ENCODE results near the gene UBE2O. TPM values are rescaled to one million over a fixed set of nuclear protein-coding genes. Genes with fewer than 3 reads are reported as not detected.

The UBE2O gene
- total RNA-seq, 2 experiments from 2014 or later, result 30.5 to 31.3 TPM

DNA sequence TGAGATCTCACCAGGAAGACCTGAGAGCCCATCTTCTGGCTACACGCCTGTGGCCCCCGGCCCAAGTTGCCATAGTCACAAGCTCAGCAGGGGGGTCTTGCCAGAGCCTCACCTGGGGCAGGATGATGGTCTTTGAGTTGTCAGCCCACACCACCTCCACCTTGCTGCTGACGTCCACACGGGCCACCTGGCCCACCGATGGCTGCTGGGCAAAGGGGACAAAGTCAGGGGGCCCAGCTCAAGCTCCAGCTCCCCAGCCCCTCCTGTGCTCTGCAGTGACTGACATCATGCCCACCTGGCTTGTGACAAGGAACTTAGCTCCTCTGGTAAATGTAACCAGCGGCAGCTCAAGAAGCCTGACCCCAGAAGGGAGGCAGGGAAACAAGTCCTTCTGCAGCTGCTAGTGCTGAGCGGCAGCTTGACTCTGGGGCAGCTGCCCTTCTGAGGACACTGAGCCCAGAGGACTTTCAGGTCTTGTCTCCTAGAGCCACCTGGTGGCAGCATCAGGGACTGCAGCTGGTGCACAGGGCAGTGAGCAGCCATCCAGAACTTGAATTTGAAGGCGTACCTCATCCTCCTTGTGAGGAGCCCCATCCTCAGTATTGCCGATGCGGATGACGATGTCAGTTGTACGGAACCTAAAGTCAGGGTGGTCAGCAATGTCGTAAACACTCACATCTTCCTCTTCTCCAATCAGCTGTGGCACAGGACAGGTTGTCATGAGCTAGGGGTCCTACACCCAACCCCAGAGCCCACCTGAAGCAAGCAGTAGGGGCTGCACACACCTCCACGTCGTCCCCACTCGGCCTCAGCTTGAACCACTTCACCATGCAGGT lies 55.0 kb downstream of the UBE2O start:
- H3K27me3 Mint-ChIP-seq, result no peaks in the 10 kb centered on the region
- DNase-seq, result peak; percentile 91
- POLR2A ChIA-PET, result interaction anchor here (1.0 kb wide), 1 partner anchor 13 kb away, joined by 4 read pairs; no protein-coding TSS in a partner anchor
- no peak overlapping the region for H3K27ac Mint-ChIP-seq
- CTCF ChIA-PET, result interaction anchor here (0.5 to 5.8 kb wide), 43 partner anchors 9 to 502 kb away, joined by 3 to 59 read pairs (median 4); partner anchors contain the start of genes AANAT, EVPL, PRPSAP1 and RHBDF2
- H3K9me3 Mint-ChIP-seq, result no peaks in the 10 kb centered on the region
- H3K4me1 Mint-ChIP-seq, result no peaks in the 10 kb centered on the region
- no peak overlapping the region for H3K4me3 Mint-ChIP-seq
- H3K36me3 Mint-ChIP-seq (ENCODE audit: low read depth), result peaks cover 30% of the 10 kb centered on the region

DNA sequence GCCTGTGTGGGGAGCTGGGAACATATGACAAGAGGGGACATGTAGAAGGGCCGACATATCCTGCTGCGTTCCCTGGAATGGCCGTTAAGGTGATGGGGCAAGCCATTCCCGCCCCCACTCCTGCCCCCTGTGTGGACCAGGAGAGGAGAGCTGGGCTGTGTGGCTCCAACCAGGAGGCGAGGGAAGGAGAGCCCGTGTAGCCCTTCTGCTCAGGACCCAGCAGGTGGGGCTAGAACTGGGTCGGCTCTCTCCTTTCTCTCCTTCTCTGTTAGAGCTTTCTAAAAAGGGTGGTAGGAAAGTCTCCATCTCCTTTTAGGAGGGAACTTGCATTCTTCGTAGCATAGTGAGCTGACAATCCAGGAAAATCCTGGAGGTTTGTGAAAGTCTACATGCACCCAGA lies 55.8 kb downstream of the UBE2O start:
- Mint-ChIP-seq H3K4me1 (no peaks in the 10 kb centered on the region), H3K27ac (no peak overlapping the region), H3K27me3 (no peaks in the 10 kb centered on the region), H3K9me3 (no peaks in the 10 kb centered on the region), H3K4me3 (no peak overlapping the region), H3K36me3 (ENCODE audit: low read depth) (peaks cover 25% of the 10 kb centered on the region)
- ChIA-PET POLR2A (no interaction called here), CTCF (interaction anchor here (0.6 to 5.8 kb wide), 24 partner anchors 8 to 501 kb away, joined by 3 to 59 read pairs (median 6); partner anchors contain the start of genes PRPSAP1, SPHK1 and UBE2O)
- DNase-seq, result no peak

DNA sequence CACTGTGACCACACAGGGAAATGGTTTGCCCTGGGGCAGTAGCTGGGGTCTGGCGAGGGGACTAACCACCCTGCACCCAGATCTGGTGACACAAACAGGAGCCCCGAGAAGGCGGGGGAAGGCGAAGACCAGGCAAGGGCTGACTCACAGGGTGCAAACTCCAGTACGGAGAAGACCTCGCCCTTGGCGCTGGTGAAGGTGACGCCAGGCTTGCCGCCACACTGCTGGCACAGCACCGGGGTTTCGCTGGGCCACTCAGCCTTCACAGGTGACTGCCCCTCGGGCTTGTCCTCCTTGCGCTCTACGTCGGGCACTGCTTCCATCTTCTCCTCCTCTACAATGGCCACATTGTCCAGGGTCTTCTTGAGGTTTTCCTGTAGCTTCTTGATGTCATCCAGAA lies 57.0 kb downstream of the UBE2O start:
- Mint-ChIP-seq H3K4me1 (no peaks in the 10 kb centered on the region), H3K4me3 (no peak overlapping the region), H3K27ac (peak overlapping the region; percentile 46), H3K27me3 (no peaks in the 10 kb centered on the region), H3K9me3 (no peaks in the 10 kb centered on the region), H3K36me3 (ENCODE audit: low read depth) (peaks cover 22% of the 10 kb centered on the region)
- POLR2A ChIA-PET, result no interaction called here
- CTCF ChIA-PET, result interaction anchor here (1.3 to 5.8 kb wide), 5 partner anchors 11 to 93 kb away, joined by 3 to 59 read pairs (median 18); partner anchors contain the start of genes PRPSAP1 and SPHK1
- DNase-seq, result no peak

DNA sequence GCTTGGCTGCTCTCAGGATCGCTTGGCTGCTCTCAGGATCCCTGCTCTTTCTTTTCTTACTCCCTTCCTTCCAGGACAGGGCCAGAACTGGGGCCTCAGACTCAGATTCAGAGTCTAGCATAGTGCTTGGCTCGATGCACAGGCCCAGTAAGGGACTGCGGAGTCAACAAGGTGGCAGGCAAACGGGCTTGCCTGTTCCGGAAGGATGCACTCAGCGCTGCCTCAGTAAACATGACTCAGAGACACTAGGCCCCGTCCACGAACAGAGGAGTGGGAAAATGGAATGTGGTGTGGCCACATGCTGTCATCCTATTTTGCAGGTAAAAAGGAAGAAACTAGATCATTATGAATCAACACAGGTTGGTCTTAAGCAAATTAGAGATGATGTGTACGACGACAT lies 58.8 kb downstream of the UBE2O start:
- Mint-ChIP-seq H3K27ac (no peak overlapping the region), H3K36me3 (ENCODE audit: low read depth) (peaks cover 14% of the 10 kb centered on the region), H3K9me3 (no peaks in the 10 kb centered on the region), H3K4me1 (no peaks in the 10 kb centered on the region), H3K27me3 (no peaks in the 10 kb centered on the region), H3K4me3 (no peak overlapping the region)
- POLR2A ChIA-PET, result no interaction called here
- no peak for DNase-seq
- CTCF ChIA-PET, result interaction anchor here (0.6 kb wide), 1 partner anchor 49 kb away, joined by 3 read pairs; no protein-coding TSS in a partner anchor

DNA sequence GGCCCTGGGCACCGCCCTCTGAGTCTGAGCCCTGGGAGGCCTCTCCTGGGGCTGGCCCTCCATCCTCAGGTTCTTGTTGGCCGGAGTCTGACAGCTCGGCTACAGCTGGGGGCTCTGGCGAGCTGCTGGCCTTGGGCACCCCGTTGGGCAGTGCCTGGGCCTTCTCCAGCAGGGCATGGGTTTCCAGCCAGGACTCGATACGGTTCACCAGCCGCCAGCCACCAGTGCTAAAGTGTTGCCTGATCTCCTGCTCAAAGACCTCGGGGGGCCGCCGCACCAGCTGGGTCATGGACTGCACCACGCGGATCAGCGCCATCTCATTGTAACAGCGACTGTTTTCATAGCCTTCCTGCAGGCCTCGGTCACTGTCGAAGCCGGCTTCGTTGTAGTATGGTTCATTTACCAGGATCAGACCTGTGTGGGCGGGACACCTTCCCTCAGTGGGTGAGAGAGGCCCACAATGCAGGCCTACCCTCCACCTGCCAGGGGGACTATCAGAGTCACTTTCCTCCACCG lies 61.7 kb downstream of the UBE2O start:
- peaks cover 5% of the 10 kb centered on the region for H3K36me3 Mint-ChIP-seq (ENCODE audit: low read depth)
- H3K9me3 Mint-ChIP-seq, result no peaks in the 10 kb centered on the region
- no peak overlapping the region for H3K4me3 Mint-ChIP-seq
- H3K4me1 Mint-ChIP-seq, result peaks cover 6% of the 10 kb centered on the region
- CTCF ChIA-PET, result interaction anchor here (0.6 to 4.4 kb wide), 2 partner anchors 7 to 94 kb away, joined by 5 to 23 read pairs; no protein-coding TSS in a partner anchor
- no peaks in the 10 kb centered on the region for H3K27me3 Mint-ChIP-seq
- no peak overlapping the region for H3K27ac Mint-ChIP-seq
- no peak for DNase-seq
- POLR2A ChIA-PET, result no interaction called here

DNA sequence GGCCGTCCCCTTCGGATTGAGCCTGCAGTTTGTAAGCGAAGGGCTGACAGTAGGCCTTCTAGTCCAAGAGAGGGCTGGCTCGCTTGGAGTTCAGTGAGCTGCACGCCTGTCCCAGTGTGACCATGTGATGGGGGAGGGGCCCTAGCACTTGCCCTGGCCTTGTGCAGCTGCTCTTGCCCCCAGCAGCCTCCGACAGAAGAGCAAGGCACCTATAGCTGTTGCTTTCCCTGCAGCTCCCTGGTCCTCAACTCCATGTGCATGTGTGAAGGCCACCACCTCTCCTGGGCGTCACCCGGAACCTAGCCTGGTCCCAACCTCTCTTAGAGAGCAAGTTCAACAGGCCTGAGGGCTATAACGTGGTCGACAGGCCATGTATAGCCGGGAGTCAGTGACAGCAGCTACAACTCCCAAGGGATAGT lies 62.9 kb downstream of the UBE2O start:
- DNase-seq, result no peak
- Mint-ChIP-seq H3K9me3 (no peaks in the 10 kb centered on the region), H3K36me3 (ENCODE audit: low read depth) (peaks cover 4% of the 10 kb centered on the region), H3K27me3 (no peaks in the 10 kb centered on the region), H3K4me1 (peaks cover 12% of the 10 kb centered on the region), H3K27ac (no peak overlapping the region), H3K4me3 (no peak overlapping the region)
- ChIA-PET POLR2A (no interaction called here), CTCF (interaction anchor here (0.9 to 4.4 kb wide), 4 partner anchors 8 to 33 kb away, joined by 3 to 23 read pairs (median 6); no protein-coding TSS in a partner anchor)

DNA sequence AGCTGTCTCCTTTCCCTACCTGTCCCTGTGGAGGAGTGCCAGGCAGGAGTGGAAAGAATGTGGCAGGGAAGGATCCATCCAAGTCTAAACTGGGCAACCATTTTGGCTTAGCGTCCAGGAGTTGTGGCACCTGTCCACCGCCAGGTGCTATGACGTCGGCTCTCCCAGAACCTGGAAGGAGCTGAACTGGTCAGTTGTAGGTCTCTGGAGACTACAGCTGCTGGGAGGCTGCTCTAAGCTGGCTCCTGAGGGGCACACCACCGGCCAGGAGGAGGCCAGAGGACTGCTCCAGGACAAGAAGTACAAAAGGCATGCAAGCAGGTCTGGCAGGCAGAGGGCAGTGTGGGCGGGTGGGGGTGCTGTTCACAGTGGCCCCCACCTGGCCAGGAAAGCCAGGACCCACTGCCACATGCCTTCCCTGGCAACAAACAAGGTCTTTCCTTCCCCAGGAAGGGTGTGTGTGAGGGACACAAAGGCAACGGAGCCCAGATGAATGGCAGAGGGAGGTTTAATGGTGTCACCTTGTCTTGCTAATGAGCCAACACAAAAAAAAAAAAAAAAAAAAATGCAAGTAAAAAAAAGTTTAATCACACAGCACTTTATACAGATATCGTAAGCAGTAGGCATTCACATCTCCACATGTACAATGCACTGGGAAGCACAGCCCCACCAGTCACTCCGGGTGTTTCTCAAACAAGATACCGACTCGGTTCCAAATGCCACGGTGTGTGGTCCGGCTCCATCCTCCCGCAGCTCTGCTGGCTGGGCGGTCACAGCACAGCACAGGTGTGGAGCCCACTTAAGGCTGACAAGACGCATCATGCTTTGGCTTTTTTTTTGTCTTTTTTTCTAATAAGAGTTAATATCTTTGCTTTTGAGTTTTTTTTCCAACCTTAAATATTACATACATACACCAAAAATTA lies 63.7 kb downstream of the UBE2O start:
- Mint-ChIP-seq H3K27me3 (no peaks in the 10 kb centered on the region), H3K36me3 (ENCODE audit: low read depth) (peaks cover 4% of the 10 kb centered on the region), H3K9me3 (no peaks in the 10 kb centered on the region), H3K4me1 (peaks cover 12% of the 10 kb centered on the region), H3K27ac (no peak overlapping the region), H3K4me3 (no peak overlapping the region)
- POLR2A ChIA-PET, result no interaction called here
- CTCF ChIA-PET, result interaction anchor here (0.7 to 4.4 kb wide), 5 partner anchors 8 to 88 kb away, joined by 3 to 23 read pairs (median 6); no protein-coding TSS in a partner anchor
- no peak for DNase-seq

DNA sequence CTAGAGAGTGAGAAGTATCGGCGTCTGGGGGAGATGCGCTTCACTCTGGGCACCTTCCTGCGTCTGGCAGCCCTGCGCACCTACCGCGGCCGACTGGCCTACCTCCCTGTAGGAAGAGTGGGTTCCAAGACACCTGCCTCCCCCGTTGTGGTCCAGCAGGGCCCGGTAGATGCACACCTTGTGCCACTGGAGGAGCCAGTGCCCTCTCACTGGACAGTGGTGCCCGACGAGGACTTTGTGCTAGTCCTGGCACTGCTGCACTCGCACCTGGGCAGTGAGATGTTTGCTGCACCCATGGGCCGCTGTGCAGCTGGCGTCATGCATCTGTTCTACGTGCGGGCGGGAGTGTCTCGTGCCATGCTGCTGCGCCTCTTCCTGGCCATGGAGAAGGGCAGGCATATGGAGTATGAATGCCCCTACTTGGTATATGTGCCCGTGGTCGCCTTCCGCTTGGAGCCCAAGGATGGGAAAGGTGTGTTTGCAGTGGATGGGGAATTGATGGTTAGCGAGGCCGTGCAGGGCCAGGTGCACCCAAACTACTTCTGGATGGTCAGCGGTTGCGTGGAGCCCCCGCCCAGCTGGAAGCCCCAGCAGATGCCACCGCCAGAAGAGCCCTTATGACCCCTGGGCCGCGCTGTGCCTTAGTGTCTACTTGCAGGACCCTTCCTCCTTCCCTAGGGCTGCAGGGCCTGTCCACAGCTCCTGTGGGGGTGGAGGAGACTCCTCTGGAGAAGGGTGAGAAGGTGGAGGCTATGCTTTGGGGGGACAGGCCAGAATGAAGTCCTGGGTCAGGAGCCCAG lies 65.8 kb downstream of the UBE2O start:
- peaks cover 18% of the 10 kb centered on the region for H3K4me1 Mint-ChIP-seq
- H3K27ac Mint-ChIP-seq, result no peak overlapping the region
- CTCF ChIA-PET, result interaction anchor here (1.0 to 4.8 kb wide), 6 partner anchors 11 to 491 kb away, joined by 3 to 59 read pairs (median 15); partner anchors contain the start of genes PRPSAP1 and TRIM65
- no peak overlapping the region for H3K4me3 Mint-ChIP-seq
- DNase-seq, result no peak
- POLR2A ChIA-PET, result no interaction called here
- H3K36me3 Mint-ChIP-seq (ENCODE audit: low read depth), result peaks cover 1% of the 10 kb centered on the region
- H3K27me3 Mint-ChIP-seq, result peaks cover 2% of the 10 kb centered on the region
- no peaks in the 10 kb centered on the region for H3K9me3 Mint-ChIP-seq

DNA sequence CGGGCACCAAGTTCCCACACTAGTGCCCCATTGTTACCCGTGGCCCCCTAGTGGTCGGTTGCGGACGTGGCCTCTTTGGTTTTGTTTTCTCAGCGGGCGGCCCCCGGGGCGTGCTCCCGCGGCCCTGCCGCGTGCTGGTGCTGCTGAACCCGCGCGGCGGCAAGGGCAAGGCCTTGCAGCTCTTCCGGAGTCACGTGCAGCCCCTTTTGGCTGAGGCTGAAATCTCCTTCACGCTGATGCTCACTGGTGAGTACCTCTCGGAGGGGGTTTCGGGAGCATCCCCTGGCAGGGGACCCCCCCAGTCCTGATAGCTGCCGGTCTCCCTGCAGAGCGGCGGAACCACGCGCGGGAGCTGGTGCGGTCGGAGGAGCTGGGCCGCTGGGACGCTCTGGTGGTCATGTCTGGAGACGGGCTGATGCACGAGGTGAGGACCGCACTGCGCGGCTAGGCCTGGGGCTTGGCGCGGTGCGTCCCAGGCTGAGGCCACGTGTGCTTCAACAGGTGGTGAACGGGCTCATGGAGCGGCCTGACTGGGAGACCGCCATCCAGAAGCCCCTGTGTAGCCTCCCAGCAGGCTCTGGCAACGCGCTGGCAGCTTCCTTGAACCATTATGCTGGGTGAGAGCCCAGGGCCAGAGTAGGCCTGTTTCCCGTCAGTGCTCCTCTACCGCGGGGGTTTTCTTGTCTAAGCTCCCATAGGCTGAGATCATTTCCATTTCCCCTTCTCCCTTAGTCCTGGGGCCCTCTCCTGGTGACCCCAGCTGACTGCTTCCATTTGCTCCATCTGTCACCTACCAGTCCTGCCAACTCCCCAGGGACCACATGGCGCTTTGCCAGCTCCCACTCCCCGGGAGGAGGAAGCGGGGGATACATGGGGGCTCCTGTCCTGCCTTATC lies 66.8 kb downstream of the UBE2O start:
- POLR2A ChIA-PET, result no interaction called here
- Mint-ChIP-seq H3K4me1 (peaks cover 18% of the 10 kb centered on the region), H3K36me3 (ENCODE audit: low read depth) (no peaks in the 10 kb centered on the region), H3K27ac (peak overlapping the region; percentile 19), H3K4me3 (peak overlapping the region; percentile 19), H3K27me3 (peaks cover 2% of the 10 kb centered on the region), H3K9me3 (no peaks in the 10 kb centered on the region)
- peak; percentile 88 for DNase-seq
- CTCF ChIA-PET, result interaction anchor here (0.6 to 4.8 kb wide), 19 partner anchors 10 to 490 kb away, joined by 3 to 59 read pairs (median 5); partner anchors contain the start of genes PRPSAP1, RHBDF2 and TRIM65

DNA sequence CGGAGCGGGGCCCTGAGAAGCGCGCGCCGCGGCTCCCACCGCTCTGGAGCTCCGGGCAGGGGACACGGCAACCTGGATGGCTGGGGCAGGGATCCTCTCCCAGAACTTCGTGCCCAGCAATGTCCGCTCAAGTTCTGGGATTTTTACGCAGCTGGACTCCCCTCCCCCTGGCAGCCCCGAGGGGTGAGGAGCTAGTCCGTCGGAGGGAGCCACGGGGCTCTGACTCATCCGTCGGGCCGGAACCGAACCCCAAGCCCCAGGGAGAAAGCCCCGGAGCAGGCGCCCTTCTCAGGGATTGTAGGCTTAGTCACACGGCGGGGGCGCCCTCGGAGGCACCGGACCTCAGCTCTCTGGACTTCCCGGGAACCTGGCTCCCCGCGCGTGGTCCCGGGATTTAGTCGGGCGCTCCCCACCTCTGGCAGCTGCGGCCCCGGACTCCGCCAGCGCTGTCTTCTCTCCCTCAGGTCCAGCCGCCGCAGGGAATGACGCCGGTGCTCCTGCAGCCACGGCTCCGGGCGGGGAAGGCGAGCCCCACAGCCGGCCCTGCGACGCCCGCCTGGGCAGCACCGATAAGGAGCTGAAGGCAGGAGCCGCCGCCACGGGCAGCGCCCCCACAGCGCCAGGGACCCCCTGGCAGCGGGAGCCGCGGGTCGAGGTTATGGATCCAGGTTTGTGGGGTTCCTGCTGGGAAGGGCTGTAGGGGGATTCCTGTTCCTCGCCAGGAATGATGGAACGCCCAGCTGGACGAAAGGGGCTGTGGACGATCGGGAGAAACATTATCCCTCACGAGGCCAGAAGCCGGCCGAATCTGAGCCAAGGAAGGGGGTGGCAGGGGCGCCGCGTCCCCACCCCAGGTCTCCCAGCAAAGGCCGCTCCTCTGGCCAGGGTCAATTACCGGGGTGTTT lies 67.7 kb downstream of the UBE2O start:
- H3K36me3 Mint-ChIP-seq (ENCODE audit: low read depth), result no peaks in the 10 kb centered on the region
- H3K27ac Mint-ChIP-seq, result no peak overlapping the region
- peak; percentile 29 for DNase-seq
- H3K4me1 Mint-ChIP-seq, result peaks cover 18% of the 10 kb centered on the region
- H3K27me3 Mint-ChIP-seq, result peaks cover 2% of the 10 kb centered on the region
- H3K9me3 Mint-ChIP-seq, result no peaks in the 10 kb centered on the region
- ChIA-PET POLR2A (interaction anchor here (0.6 to 1.1 kb wide), 2 partner anchors 32 to 64 kb away, joined by 3 to 4 read pairs; no protein-coding TSS in a partner anchor), CTCF (interaction anchor here (0.6 to 4.8 kb wide), 26 partner anchors 8 to 380 kb away, joined by 3 to 59 read pairs (median 4); partner anchors contain the start of genes PRPSAP1 and RHBDF2)
- peak overlapping the region; percentile 45 for H3K4me3 Mint-ChIP-seq

Data from activated CD4-positive, alpha-beta T cell treated with anti-CD3 and anti-CD28 coated beads, Interleukin-2, amount 10 ng/mL, durations not matched to agents 7 days and 5 days (primary cell).